Fibroblast of lung (primary cell): ENCODE data around the gene RCAN2. TPM values are rescaled to one million over a fixed set of nuclear protein-coding genes. Genes with fewer than 3 reads are reported as not detected.

ENCODE experiments used
- DNase-seq, 2 donors: peaks; one replicate each; pipeline versions ENCODE4 v3.0.0 to v3.0.0-alpha.2; 2010; ENCODE audit warnings: low read depth in 2 of 2
- H2AFZ ChIP-seq: 2 replicates; pipeline ENCODE4 v1.5.1; 2012; ENCODE audit warnings: low read length, control low read depth, inconsistent platforms
- H3K27ac ChIP-seq: 2 replicates; pipeline ENCODE4 v1.5.1; 2011; ENCODE audit warnings: low read length, control low read depth; ENCODE audit not compliant: insufficient read depth
- H3K27me3 ChIP-seq: 2 replicates; pipeline ENCODE4 v1.5.1; 2011; ENCODE audit warnings: mild to moderate bottlenecking, low read length; ENCODE audit not compliant: control insufficient read depth, insufficient read depth
- H3K36me3 ChIP-seq: 2 replicates; pipeline ENCODE4 v1.5.1; 2011; ENCODE audit warnings: low read length; ENCODE audit not compliant: control insufficient read depth, insufficient read depth
- H3K4me1 ChIP-seq: 2 replicates; pipeline ENCODE4 v1.5.1; 2011; ENCODE audit warnings: low read length; ENCODE audit not compliant: control insufficient read depth, insufficient read depth; ENCODE audit errors: extremely low read depth
- H3K4me2 ChIP-seq: 2 replicates; pipeline ENCODE4 v1.5.1; 2011; ENCODE audit warnings: low read length, control low read depth; ENCODE audit not compliant: insufficient read depth; ENCODE audit errors: extremely low read depth
- H3K4me3 ChIP-seq, 4 experiments: fragments of 200-600 bp in 1 of 4; sonication (generic) in 1 of 4; replicated peaks in 1 of 4; 2 replicates each; pipeline ENCODE4 v1.5.1; 2011 to 2016; ENCODE audit warnings: low read length in 4 of 4, low read depth in 3 of 4, mild to moderate bottlenecking in 3 of 4, control low read depth in 2 of 4, inconsistent platforms in 1 of 4, mixed read lengths in 1 of 4; ENCODE audit not compliant: insufficient read depth in 1 of 4; ENCODE audit errors: control extremely low read depth in 1 of 4
- H3K79me2 ChIP-seq: 2 replicates; pipeline ENCODE4 v1.5.1; 2012; ENCODE audit warnings: mild to moderate bottlenecking, low read length, inconsistent platforms; ENCODE audit not compliant: control insufficient read depth, insufficient read depth
- H3K9ac ChIP-seq: 2 replicates; pipeline ENCODE4 v1.5.1; 2011; ENCODE audit warnings: mild to moderate bottlenecking, low read length, control low read depth; ENCODE audit not compliant: insufficient read depth
- H3K9me3 ChIP-seq: 2 replicates; pipeline ENCODE4 v1.5.1; 2012; ENCODE audit warnings: low read depth, low read length; ENCODE audit not compliant: control insufficient read depth, insufficient read depth
- H4K20me1 ChIP-seq: 2 replicates; pipeline ENCODE4 v1.5.1; 2011; ENCODE audit warnings: low read length; ENCODE audit not compliant: control insufficient read depth, insufficient read depth; ENCODE audit errors: extremely low read depth
- CTCF ChIP-seq, 2 donors: IDR thresholded peaks in 1 of 2; conservative IDR thresholded peaks in 1 of 2; 1 replicate in 1 of 2; 2 replicates in 1 of 2; pipeline ENCODE4 v1.5.1; 2011 to 2012; ENCODE audit warnings: low read length in 2 of 2, control low read depth in 1 of 2, inconsistent platforms in 1 of 2, low read depth in 1 of 2, mild to moderate bottlenecking in 1 of 2
- EZH2 ChIP-seq: IDR thresholded peaks from 2 replicates; pipeline ENCODE4 v1.5.1; 2012; ENCODE audit warnings: low read length, control low read depth, mild to moderate bottlenecking; ENCODE audit errors: missing control alignments
- polyA plus RNA-seq, 2 donors: library from polyadenylated mRNA; depleted of rRNA in 1 of 2; stranded (reverse) in 1 of 2; unstranded in 1 of 2; fragments of >200 nt; gene quantifications; 2 replicates each; pipeline ENCODE4 v1.2.1, GENCODE V29; 2011 to 2012; ENCODE audit warnings: missing spikeins in 1 of 2
- total RNA-seq: library from RNA; depleted of rRNA; stranded (reverse); fragments of >200 nt; gene quantifications from 2 replicates; pipeline ENCODE4 v1.2.1, GENCODE V29; 2014

The RCAN2 gene
- total and polyA plus RNA-seq, 2 donors (not counting 1 experiment from before 2014, with no cell fraction given): 11.7 to 38.0 TPM

GRCh38 chr6:46312654-46313053 is 178.6 kb downstream of the RCAN2 start:
- Histone ChIP-seq H2AFZ (no peak overlapping the region), H3K79me2 (no peaks in the 10 kb centered on the region), H3K27ac (no peak overlapping the region), H3K9me3 (no peaks in the 10 kb centered on the region), H4K20me1 (no peaks in the 10 kb centered on the region), H3K9ac (no peak overlapping the region), H3K4me1 (no peaks in the 10 kb centered on the region), H3K4me3 (no peak overlapping the region), H3K4me2 (no peak overlapping the region), H3K36me3 (no peaks in the 10 kb centered on the region), H3K27me3 (no peaks in the 10 kb centered on the region)
- DNase-seq: no peak
- no peak for TF ChIP-seq CTCF (conservative IDR thresholded peaks at IDR 0.05 in 1 of 2, IDR thresholded peaks at IDR 0.05 in 1 of 2; ENCODE audit: low read depth in 1 of 2, low read length in 2 of 2)
- TF ChIP-seq EZH2: no peak

DNA sequence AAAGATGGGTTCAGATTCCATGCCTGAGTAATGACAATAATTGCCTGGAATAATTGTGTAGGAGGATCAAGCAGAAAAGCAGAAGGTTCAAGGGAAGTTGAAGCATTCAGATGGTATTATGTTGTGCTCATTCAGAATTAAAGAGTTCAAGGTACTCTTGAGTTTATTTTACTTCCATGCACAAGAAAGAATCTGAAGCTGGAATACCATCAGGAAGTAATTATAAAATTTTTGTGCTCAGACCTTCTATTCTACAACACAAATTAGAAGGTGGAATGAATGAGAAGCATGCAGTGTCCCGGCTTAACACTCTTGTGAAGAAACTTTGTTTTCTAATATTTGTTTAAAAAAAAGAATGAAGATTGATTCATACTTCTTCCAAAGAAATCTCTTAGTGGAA is 181.1 kb downstream of the RCAN2 start:
- no peak for TF ChIP-seq CTCF (conservative IDR thresholded peaks at IDR 0.05 in 1 of 2, IDR thresholded peaks at IDR 0.05 in 1 of 2; ENCODE audit: low read depth in 1 of 2, low read length in 2 of 2)
- no peak for TF ChIP-seq EZH2
- H2AFZ ChIP-seq: no peak overlapping the region
- no peak overlapping the region for H3K27ac ChIP-seq
- no peaks in the 10 kb centered on the region for H3K9me3 ChIP-seq
- peak in 1 of 2 donors; percentile 10 for DNase-seq
- H3K79me2 ChIP-seq: no peaks in the 10 kb centered on the region
- H3K9ac ChIP-seq: no peak overlapping the region
- no peaks in the 10 kb centered on the region for H3K36me3 ChIP-seq
- no peak overlapping the region for H3K4me3 ChIP-seq
- H3K4me2 ChIP-seq: no peak overlapping the region
- peaks cover 1% of the 10 kb centered on the region for H3K27me3 ChIP-seq
- no peaks in the 10 kb centered on the region for H3K4me1 ChIP-seq
- no peaks in the 10 kb centered on the region for H4K20me1 ChIP-seq

- no peak overlapping the region for H2AFZ ChIP-seq
- peaks cover 4% of the 10 kb centered on the region for H3K27me3 ChIP-seq
Measured at GRCh38 chr6:46306431-46306830, 184.8 kb downstream of the RCAN2 start.

More at GRCh38 chr6:46306431-46306830, 184.8 kb downstream of the RCAN2 start:
- DNase-seq: no peak
- no peak overlapping the region for H3K9ac ChIP-seq
- no peak overlapping the region for H3K4me3 ChIP-seq
- no peaks in the 10 kb centered on the region for H4K20me1 ChIP-seq
- no peaks in the 10 kb centered on the region for H3K36me3 ChIP-seq
- no peaks in the 10 kb centered on the region for H3K79me2 ChIP-seq
- H3K27ac ChIP-seq: no peak overlapping the region
- TF ChIP-seq CTCF (conservative IDR thresholded peaks at IDR 0.05 in 1 of 2, IDR thresholded peaks at IDR 0.05 in 1 of 2; ENCODE audit: low read depth in 1 of 2, low read length in 2 of 2): no peak
- TF ChIP-seq EZH2: no peak
- no peaks in the 10 kb centered on the region for H3K4me1 ChIP-seq
- H3K4me2 ChIP-seq: no peak overlapping the region
- H3K9me3 ChIP-seq: no peaks in the 10 kb centered on the region
